Measurements from ENCODE around the gene GALNT6. TPM values are rescaled to one million over a fixed set of nuclear protein-coding genes. Genes with fewer than 3 reads are reported as not detected.

Gene GALNT6
- total RNA-seq, 1 donor from 2014 or later, result 17.2 TPM

DNA sequence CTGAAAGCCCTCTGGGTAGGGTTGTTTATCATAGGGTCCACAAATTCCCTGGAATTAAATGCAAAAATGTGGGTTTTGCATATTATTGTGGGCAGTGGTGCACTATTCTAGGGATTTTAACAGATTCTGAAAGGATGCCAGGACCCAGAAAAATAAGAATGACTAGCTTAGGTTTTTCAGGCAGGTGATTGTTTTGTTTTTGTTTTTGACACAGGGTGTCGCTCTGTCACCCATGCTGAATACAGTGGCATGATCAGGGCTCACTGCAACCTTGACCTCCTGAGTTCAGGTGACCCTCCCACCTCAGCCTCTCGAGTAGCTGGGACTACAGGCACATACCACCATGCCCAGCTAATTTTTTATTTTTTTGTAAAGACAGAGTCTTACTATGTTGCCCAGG is 19.2 kb downstream of the GALNT6 start:
- Mint-ChIP-seq H3K27me3 (no peaks in the 10 kb centered on the region), H3K4me3 (no peak overlapping the region), H3K27ac (peak overlapping the region; percentile 85), H3K36me3 (peaks cover 10% of the 10 kb centered on the region), H3K4me1 (ENCODE audit: unreplicated experiment) (peaks cover 36% of the 10 kb centered on the region), H3K9me3 (no peaks in the 10 kb centered on the region)
- TF ChIP-seq, protein P1, sequence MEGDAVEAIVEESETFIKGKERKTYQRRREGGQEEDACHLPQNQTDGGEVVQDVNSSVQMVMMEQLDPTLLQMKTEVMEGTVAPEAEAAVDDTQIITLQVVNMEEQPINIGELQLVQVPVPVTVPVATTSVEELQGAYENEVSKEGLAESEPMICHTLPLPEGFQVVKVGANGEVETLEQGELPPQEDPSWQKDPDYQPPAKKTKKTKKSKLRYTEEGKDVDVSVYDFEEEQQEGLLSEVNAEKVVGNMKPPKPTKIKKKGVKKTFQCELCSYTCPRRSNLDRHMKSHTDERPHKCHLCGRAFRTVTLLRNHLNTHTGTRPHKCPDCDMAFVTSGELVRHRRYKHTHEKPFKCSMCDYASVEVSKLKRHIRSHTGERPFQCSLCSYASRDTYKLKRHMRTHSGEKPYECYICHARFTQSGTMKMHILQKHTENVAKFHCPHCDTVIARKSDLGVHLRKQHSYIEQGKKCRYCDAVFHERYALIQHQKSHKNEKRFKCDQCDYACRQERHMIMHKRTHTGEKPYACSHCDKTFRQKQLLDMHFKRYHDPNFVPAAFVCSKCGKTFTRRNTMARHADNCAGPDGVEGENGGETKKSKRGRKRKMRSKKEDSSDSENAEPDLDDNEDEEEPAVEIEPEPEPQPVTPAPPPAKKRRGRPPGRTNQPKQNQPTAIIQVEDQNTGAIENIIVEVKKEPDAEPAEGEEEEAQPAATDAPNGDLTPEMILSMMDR (conservative IDR thresholded peaks at IDR 0.05), result no peak
- no peak for DNase-seq (ENCODE audit: extremely low spot score, unreplicated experiment)

DNA sequence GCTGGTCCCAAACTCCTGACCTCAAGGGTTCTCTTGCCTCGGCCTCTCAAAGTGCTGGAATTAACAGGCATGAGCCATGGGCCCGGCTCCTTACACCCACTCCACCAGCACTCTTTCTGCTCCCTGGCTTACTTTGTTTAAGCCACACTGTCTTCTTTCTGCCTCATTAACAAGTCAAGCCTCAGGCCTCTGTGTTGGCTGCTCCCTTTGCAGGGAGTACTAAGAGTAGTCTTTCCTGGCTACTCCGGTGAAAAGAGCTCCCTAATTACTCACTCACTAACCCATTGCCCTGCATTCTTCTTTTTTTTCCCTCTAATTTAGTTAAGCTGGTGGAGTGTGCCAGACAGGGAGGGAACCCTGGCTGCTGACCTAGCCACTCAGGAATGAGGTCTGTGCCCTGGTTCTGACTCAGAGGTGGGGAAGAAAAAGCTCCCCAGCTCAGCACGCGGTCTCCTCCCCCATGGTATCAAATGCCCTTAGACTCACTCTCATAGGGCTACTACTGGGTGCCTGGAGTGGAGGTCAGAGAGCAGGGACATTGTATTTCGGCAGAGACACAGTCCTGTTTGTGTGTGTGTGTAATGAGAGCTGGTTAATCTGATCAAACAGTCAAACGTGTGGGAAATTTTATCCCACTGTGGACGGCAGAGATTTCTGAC is 19.8 kb downstream of the GALNT6 start:
- H3K36me3 Mint-ChIP-seq, result peaks cover 10% of the 10 kb centered on the region
- peaks cover 36% of the 10 kb centered on the region for H3K4me1 Mint-ChIP-seq (ENCODE audit: unreplicated experiment)
- H3K9me3 Mint-ChIP-seq, result no peaks in the 10 kb centered on the region
- H3K27me3 Mint-ChIP-seq, result no peaks in the 10 kb centered on the region
- H3K4me3 Mint-ChIP-seq, result peak overlapping the region; percentile 29
- TF ChIP-seq, protein P1 (conservative IDR thresholded peaks at IDR 0.05), result no peak
- no peak for DNase-seq (ENCODE audit: extremely low spot score, unreplicated experiment)
- H3K27ac Mint-ChIP-seq, result peak overlapping the region; percentile 85

- H3K4me3 Mint-ChIP-seq, result no peak overlapping the region
- no peak for DNase-seq (ENCODE audit: extremely low spot score, unreplicated experiment)
- H3K27ac Mint-ChIP-seq, result no peak overlapping the region
- peaks cover 10% of the 10 kb centered on the region for H3K36me3 Mint-ChIP-seq
- no peaks in the 10 kb centered on the region for H3K9me3 Mint-ChIP-seq
- peaks cover 36% of the 10 kb centered on the region for H3K4me1 Mint-ChIP-seq (ENCODE audit: unreplicated experiment)
- no peaks in the 10 kb centered on the region for H3K27me3 Mint-ChIP-seq
- TF ChIP-seq, protein P1 (conservative IDR thresholded peaks at IDR 0.05), result no peak
Observed at GRCh38 chr12:51370667-51371066, 20.5 kb downstream of the GALNT6 start.

- H3K4me1 Mint-ChIP-seq (ENCODE audit: unreplicated experiment), result peaks cover 33% of the 10 kb centered on the region
- H3K27me3 Mint-ChIP-seq, result no peaks in the 10 kb centered on the region
- TF ChIP-seq, protein P1 (conservative IDR thresholded peaks at IDR 0.05), result no peak
- no peaks in the 10 kb centered on the region for H3K9me3 Mint-ChIP-seq
- peaks cover 7% of the 10 kb centered on the region for H3K36me3 Mint-ChIP-seq
- H3K27ac Mint-ChIP-seq, result peak overlapping the region; percentile 20
- no peak for DNase-seq (ENCODE audit: extremely low spot score, unreplicated experiment)
- H3K4me3 Mint-ChIP-seq, result no peak overlapping the region
Observed at GRCh38 chr12:51369581-51369980, 21.6 kb downstream of the GALNT6 start.

- H3K27ac Mint-ChIP-seq, result peak overlapping the region; percentile 20
- H3K4me1 Mint-ChIP-seq (ENCODE audit: unreplicated experiment), result peaks cover 29% of the 10 kb centered on the region
- peaks cover 7% of the 10 kb centered on the region for H3K36me3 Mint-ChIP-seq
- TF ChIP-seq, protein P1 (conservative IDR thresholded peaks at IDR 0.05), result no peak
- H3K27me3 Mint-ChIP-seq, result no peaks in the 10 kb centered on the region
- H3K4me3 Mint-ChIP-seq, result no peak overlapping the region
- no peaks in the 10 kb centered on the region for H3K9me3 Mint-ChIP-seq
- DNase-seq (ENCODE audit: extremely low spot score, unreplicated experiment), result no peak
Observed at GRCh38 chr12:51368640-51369517, 22.3 kb downstream of the GALNT6 start.

Data from type B pancreatic cell (in vitro differentiated cells).